ENCODE data around the gene C15orf40.
"Not testable (repeated sequence)": the region's sequence is repeated elsewhere in the genome, so short reads cannot be mapped to it uniquely, and the experiment has no call there.

C15orf40 gene

DNA sequence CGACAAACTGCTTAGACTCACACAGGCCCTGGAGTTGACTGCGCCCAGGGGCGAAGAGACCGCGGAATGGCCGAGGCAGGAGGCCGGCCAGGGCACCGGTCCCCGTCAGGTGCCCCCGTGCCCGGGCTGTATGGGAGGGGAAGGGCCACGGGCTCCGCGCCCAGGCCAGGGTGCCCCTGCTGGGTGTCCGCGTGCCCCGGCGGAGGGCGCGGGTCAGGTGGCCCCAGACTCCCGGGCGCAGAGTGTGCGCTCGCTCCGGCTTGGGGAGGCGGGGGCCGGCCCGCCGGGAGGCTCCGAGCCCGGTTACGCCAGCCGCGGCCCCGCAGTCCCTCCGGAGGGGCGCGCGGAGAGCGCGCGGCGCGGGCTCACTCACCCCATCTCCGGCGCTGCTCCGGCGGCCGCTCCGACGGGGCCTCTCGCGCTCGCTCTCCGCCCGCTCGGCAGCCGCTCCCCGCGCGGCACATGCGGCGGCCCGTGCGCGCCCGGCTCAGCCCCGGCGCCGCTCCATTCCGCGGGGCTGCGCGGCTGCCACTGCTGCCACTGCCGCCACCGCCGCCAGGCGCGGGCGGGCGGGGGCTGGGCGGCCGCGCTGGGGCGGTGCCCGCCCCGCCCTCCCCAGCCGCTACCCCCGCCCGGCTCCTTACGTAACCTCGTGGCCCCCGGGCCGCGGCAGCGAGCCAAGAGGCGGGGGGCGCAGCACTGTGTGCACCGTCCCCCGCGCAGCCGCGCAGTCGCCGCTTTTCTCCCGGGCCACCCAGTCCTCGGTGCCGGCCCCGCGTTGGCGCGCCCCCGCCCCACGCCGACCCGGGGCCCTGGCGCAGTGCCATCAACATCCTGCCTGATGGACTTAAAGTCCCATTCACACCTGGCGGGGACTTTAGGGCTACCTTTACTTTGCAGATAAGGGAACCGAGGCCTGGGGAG, 59.0 kb downstream of the C15orf40 start, which contains the start of gene HOMER2:
HOMER2 (minus strand) TSS at position 563 of the 924 bp plus-strand sequence; CDS start at position 378, 185 bp downstream.
- no peak for DNase-seq (ENCODE audit: low read depth in 2 of 2, low spot score in 1 of 2)

DNA sequence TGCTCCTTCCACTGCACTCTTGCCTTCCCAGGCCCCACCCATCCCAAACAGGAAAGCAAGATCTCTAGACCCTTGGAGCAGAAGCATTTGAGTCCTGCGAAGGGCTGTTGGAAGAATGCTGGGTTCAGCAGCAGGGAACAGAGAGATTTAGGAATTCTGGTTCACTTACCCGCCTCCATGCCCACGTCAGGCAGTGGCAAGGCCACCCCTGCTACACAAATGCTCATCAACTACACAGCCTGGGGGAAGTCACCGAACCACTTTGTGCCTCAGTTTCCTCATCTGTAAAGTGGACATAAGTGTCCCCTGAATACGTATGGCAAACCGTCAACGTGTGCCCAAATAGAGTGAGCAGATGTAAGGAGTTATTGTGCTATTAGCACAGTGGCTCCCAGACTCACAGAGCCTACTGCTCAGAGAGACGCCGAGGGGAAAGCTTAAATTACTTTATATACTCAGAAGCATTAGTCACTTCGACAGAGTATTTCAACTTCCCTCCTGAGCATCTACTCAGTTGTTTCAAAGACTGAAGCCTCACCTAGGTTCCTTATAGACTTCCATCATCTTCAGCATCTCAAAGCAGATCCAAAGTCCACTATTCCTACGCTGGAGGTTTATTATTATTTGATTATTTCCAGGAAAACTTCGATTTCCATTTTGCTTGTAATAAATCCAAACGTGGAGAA, 59.8 kb downstream of the C15orf40 start:
- DNase-seq (ENCODE audit: low read depth in 2 of 2, low spot score in 1 of 2), result no peak

DNA sequence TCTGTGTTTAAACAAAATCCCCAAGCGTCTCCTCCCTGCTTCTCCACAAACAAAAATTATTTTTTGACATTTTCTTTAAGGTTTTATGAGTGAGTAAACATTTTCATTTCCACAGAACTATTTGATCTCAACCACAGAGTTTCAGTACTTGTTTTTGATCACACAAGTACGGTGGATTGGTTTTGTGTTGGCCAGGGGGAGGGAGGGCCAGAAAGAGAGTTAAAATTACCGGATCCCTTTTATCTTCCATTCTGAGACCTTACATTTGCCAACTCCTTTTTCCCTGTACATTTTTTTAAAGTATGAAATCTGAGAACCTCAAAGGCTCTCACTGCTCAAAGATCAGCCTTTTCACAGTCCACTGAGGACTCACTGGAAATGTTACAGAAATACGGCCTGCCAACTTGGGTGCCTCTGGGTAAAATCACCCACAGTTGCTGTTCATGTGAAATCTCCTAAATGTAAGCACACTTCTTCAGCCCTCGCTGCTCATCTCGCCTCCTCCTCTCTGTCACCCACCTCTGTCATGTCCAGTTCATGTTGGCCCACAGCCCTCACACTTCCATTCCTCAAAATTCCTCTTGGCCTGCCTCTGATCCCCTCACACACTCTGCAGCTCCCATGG, 60.6 kb downstream of the C15orf40 start:
- DNase-seq (ENCODE audit: low read depth in 2 of 2, low spot score in 1 of 2), result no peak

DNA sequence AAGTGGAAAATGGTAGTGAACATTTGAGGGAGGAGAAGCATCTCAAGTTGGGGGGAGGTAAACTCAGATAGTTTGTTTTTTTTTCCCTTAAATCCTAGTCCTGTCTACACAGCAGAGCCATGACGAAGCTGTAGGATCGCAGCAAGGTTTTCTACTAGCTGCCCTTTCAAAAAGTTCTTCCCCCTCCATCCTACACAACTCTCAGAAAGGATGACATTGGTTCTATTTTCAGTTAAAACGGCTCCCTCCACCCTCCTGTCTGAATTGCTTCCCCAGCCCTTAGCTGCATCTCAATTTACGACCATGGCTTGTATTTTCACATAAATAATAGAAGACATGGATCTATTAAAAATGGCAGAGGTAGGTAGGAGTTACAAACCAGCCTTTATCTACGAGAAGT, 61.1 kb downstream of the C15orf40 start:
- no peak for DNase-seq (ENCODE audit: low read depth in 2 of 2, low spot score in 1 of 2)

DNA sequence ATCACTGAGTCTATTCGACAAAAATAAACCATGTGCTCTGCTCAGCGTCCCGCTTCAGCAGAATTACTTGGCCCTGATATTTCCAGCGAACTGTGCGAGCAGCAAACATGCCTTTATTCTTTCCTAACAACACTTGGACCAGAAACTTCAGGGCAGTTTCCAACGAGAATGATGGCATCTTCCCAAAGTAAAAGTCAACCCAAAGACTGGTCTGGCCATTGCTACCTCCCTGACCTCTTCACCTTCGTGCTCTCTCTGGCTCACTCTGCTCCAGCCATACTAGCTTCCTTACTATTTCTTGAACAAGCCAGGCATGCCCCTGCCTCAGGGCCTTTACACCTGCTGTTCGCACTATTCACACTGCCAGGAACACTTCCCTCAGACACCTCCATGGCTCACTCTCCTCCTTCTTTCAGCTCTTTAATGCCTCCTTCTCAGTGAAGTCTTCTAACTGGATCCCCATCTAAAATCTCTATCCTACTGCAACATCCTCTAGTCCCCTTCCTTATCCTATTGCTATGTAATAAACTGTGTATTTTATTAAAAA, 65.2 kb downstream of the C15orf40 start:
- DNase-seq (ENCODE audit: low read depth in 2 of 2, low spot score in 1 of 2), result no peak

DNA sequence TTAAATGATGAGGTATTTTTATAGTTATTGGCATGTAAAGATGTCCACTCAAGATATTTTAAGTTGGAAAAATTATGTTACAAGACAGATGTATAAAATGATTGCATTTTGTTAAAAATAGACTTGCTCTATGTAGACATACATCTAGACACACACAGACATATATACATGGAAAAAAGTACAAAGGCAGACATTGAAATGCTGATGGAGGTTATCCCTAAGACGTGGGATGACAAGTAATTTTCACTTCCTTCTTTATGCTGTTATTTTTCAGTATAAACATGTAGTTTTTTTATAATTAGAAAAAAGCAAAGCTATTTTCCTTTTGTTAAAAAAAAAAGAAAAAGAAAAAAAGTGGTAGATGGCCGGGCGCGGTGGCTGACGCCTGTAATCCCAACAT, 66.1 kb downstream of the C15orf40 start:
- DNase-seq (ENCODE audit: low read depth in 2 of 2, low spot score in 1 of 2), result no peak

DNA sequence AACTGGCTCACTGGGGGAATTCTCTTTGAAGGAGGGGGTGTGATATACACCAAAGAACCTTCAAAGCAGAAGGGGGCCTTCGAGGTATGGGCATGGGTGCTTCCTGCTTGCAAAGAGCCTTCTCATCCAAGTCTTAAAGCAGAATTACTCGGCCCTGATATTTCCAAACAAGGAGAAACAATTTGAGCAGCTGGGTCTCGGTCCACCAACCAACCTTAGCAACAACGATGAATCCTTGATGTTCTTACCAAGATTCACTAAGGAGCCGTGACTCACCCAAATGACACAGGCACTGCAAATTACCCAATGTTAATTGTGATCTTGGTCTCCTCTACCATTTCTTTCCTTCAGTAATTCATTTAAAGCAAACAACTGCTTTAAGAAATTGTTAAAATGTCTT, 66.6 kb downstream of the C15orf40 start:
- DNase-seq (ENCODE audit: low read depth in 2 of 2, low spot score in 1 of 2), result no peak

DNA sequence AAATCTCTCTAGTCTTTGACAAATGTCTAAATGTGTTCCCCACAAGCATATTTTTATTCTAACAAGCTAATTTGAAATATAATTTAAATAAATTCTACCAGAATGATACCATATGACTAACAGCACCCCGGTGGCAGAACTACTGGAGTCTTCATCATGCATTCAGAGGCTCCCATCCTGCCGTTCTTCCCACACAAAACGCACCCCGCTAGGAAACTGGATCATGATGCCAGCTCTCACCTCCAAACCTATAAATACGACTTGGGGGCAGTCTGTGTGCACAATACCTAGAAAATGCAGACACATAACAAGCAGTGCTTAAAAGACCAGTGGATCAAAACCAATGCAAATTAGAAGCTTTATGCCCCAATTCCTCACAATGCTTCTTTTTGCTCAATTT, 67.4 kb downstream of the C15orf40 start:
- no peak for DNase-seq (ENCODE audit: low read depth in 2 of 2, low spot score in 1 of 2)

DNA sequence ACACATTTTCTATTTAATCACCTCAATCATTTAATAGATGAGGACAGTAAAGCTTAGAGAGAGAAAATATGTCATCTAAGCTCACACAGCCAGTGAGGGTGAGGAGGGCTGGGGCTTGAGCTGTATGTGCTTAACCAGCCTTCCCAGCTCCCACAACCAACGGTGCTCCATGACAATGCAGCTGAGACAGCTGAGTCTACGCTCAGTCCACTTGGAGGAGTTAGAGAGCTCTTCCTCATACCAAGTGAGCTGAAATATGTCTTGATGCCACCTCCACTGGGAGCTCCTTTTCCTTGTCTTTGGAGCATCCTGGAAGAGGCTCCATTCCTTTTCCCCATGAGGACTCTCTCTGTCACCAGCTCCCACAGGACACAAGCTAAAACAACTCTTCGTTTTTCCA, 68.3 kb downstream of the C15orf40 start:
- DNase-seq (ENCODE audit: low read depth in 2 of 2, low spot score in 1 of 2), result no peak

DNA sequence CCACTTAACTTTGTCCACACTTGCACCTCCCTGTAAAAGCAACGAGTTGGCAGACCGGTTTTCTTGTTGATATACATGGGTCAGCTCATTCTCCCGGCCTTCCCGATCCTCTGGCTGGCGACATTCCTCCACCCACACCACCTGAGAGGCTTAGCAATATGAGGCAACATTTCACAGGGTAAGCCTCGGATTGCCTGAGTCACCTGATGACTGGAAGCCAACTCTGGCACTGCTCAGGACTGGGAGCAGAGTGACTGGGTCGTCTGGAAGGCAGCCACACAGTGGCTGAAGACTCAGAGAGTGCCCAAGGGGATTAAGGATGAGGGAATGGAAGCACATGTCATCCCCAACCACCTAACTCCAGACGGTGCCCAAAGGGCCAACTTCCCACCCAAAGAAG, 68.7 kb downstream of the C15orf40 start:
- no peak for DNase-seq (ENCODE audit: low read depth in 2 of 2, low spot score in 1 of 2)

DNA sequence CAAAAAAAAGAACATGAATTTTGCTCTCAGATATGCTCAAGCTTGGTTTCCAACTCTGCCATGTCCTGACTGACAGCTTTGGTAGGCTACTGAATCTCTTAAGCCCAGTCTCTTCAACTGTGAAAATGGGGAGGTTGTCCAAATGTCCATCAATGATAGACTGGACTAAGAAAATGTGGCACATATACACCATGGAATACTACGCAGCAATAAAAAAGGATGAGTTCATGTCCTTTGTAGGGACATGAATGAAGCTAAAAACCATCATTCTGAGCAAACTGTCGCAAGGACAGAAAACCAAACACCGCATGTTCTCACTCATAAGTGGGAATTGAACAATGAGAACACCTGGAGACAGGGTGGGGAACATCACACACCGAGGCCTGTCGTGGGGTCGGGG, 71.8 kb downstream of the C15orf40 start:
- not testable (repeated sequence) for DNase-seq (ENCODE audit: low read depth in 2 of 2, low spot score in 1 of 2)
